GM13976 (cell line): Measurements from ENCODE around the gene SCEL.

Source experiments
- DNase-seq: peaks from one replicate; pipeline ENCODE4 v3.0.0; 2012; ENCODE audit warnings: low spot score
- CTCF ChIP-seq: IDR thresholded peaks from 2 replicates; pipeline ENCODE4 v1.5.1; 2012; ENCODE audit warnings: borderline replicate concordance, mild to moderate bottlenecking; ENCODE audit not compliant: insufficient read depth; ENCODE audit errors: extremely low read depth, missing control alignments, control extremely low read depth
- in situ Hi-C: fragments of 300-500 bp; cut with MboI; formaldehyde crosslinking; loops from one replicate; pipeline ENCODE4 v1.12.0; 2022; ENCODE audit warnings: low sequenced_read_pairs, mixed read lengths, inconsistent platforms; ENCODE audit not compliant: unreplicated experiment

Gene SCEL

GRCh38 chr13:77571956-77572355 is 36.5 kb downstream of the SCEL start:
- in situ Hi-C loops = no loop called here
- no peak for DNase-seq
- TF ChIP-seq CTCF = no peak

GRCh38 chr13:77574096-77574495 is 38.6 kb downstream of the SCEL start:
- in situ Hi-C loops = no loop called here
- no peak for DNase-seq
- TF ChIP-seq CTCF = no peak

- in situ Hi-C loops = loop anchor here (25.0 kb wide), 1 partner anchor 532 kb away; no protein-coding TSS in a partner anchor
- no peak for TF ChIP-seq CTCF
- DNase-seq = no peak
Observed at GRCh38 chr13:77579959-77580358, 44.5 kb downstream of the SCEL start.

GRCh38 chr13:77580748-77581147 is 45.2 kb downstream of the SCEL start:
- no peak for DNase-seq
- TF ChIP-seq CTCF = no peak
- in situ Hi-C loops = loop anchor here (25.0 kb wide), 1 partner anchor 532 kb away; no protein-coding TSS in a partner anchor

GRCh38 chr13:77583581-77583980 is 48.1 kb downstream of the SCEL start:
- in situ Hi-C loops = loop anchor here (25.0 kb wide), 1 partner anchor 529 kb away; no protein-coding TSS in a partner anchor
- TF ChIP-seq CTCF = no peak
- DNase-seq = no peak

GRCh38 chr13:77584106-77584505 is 48.6 kb downstream of the SCEL start:
- DNase-seq = no peak
- in situ Hi-C loops = loop anchor here (25.0 kb wide), 1 partner anchor 528 kb away; no protein-coding TSS in a partner anchor
- no peak for TF ChIP-seq CTCF
